Mesenchymal stem cell (in vitro differentiated cells and primary cell): ENCODE measurements around the gene C2orf72.

ENCODE experiments used
- DNase-seq: peaks from one replicate; pipeline ENCODE4 v3.0.0-alpha.2; 2013
- H2AFZ ChIP-seq: one replicate; pipeline ENCODE4 v1.6.1; 2013; ENCODE audit warnings: low read depth, mild to moderate bottlenecking, control low read depth, inconsistent platforms, low read length, moderate library complexity
- H2AK5ac ChIP-seq: 2 replicates; pipeline ENCODE4 v1.6.1; 2013; ENCODE audit warnings: low read length, moderate library complexity, mild to moderate bottlenecking, inconsistent platforms; ENCODE audit not compliant: severe bottlenecking
- H2BK120ac ChIP-seq: one replicate; pipeline ENCODE4 v1.6.1; 2013; ENCODE audit warnings: low read depth, mild to moderate bottlenecking, inconsistent platforms, low read length, moderate library complexity
- H2BK12ac ChIP-seq, 2 experiments: one replicate each; pipeline ENCODE4 v1.6.1; 2013; ENCODE audit warnings: inconsistent platforms in 2 of 2, low read length in 2 of 2, mild to moderate bottlenecking in 2 of 2, moderate library complexity in 2 of 2, control low read depth in 1 of 2
- H2BK15ac ChIP-seq: one replicate; pipeline ENCODE4 v1.6.1; 2013; ENCODE audit warnings: mild to moderate bottlenecking, low read depth, inconsistent platforms; ENCODE audit not compliant: poor library complexity, severe bottlenecking
- H2BK5ac ChIP-seq: 2 replicates; pipeline ENCODE4 v1.6.1; 2013; ENCODE audit warnings: low read depth, mild to moderate bottlenecking, low read length, control low read depth, inconsistent platforms; ENCODE audit not compliant: poor library complexity, severe bottlenecking
- H3K14ac ChIP-seq, 2 experiments: one replicate each; pipeline ENCODE4 v1.6.1; 2013; ENCODE audit warnings: inconsistent platforms in 2 of 2, low read length in 2 of 2, control low read depth in 1 of 2, mild to moderate bottlenecking in 1 of 2, moderate library complexity in 1 of 2
- H3K18ac ChIP-seq, 2 experiments: one replicate each; pipeline ENCODE4 v1.6.1; 2013; ENCODE audit warnings: inconsistent platforms in 2 of 2, low read length in 2 of 2, control low read depth in 1 of 2, low read depth in 1 of 2, mild to moderate bottlenecking in 1 of 2
- H3K23ac ChIP-seq, 2 experiments: one replicate each; pipeline ENCODE4 v1.6.1; 2013; ENCODE audit warnings: inconsistent platforms in 2 of 2, low read length in 2 of 2, mild to moderate bottlenecking in 2 of 2, moderate library complexity in 2 of 2, control low read depth in 1 of 2
- H3K27ac ChIP-seq: 2 replicates; pipeline ENCODE4 v1.5.1; 2013; ENCODE audit warnings: mild to moderate bottlenecking, moderate library complexity, low read length, control low read depth, inconsistent platforms; ENCODE audit not compliant: poor library complexity, severe bottlenecking
- H3K27me3 ChIP-seq, 2 experiments: 2 replicates each; pipeline versions ENCODE4 v1.6.1 to v1.7.0; 2013; ENCODE audit warnings: low read length in 2 of 2, mild to moderate bottlenecking in 2 of 2, moderate library complexity in 2 of 2, control low read depth in 1 of 2, inconsistent platforms in 1 of 2; ENCODE audit not compliant: control insufficient read depth in 1 of 2, insufficient read depth in 1 of 2
- H3K36me3 ChIP-seq, 2 experiments: 2 replicates each; pipeline versions ENCODE4 v1.6.1 to v1.7.0; 2013; ENCODE audit warnings: low read length in 2 of 2, control low read depth in 1 of 2, inconsistent platforms in 1 of 2, low read depth in 1 of 2, mild to moderate bottlenecking in 1 of 2; ENCODE audit not compliant: insufficient read depth in 2 of 2, control insufficient read depth in 1 of 2
- H3K4ac ChIP-seq, 2 experiments: one replicate each; pipeline ENCODE4 v1.6.1; 2013; ENCODE audit warnings: inconsistent platforms in 2 of 2, low read length in 2 of 2, mild to moderate bottlenecking in 2 of 2, moderate library complexity in 2 of 2, control low read depth in 1 of 2, low read depth in 1 of 2
- H3K4me1 ChIP-seq: 2 replicates; pipeline ENCODE4 v1.6.1; 2013; ENCODE audit warnings: low read depth, low read length, control low read depth; ENCODE audit not compliant: control insufficient read depth, insufficient read depth
- H3K4me2 ChIP-seq: 2 replicates; pipeline ENCODE4 v1.6.1; 2013; ENCODE audit warnings: low read length, mild to moderate bottlenecking, inconsistent platforms; ENCODE audit not compliant: poor library complexity, severe bottlenecking
- H3K4me3 ChIP-seq, 2 experiments: 2 replicates each; pipeline versions ENCODE4 v1.5.1 to v1.7.0; 2013; ENCODE audit warnings: low read length in 2 of 2, mild to moderate bottlenecking in 2 of 2, control low read depth in 1 of 2, low read depth in 1 of 2; ENCODE audit not compliant: insufficient read depth in 1 of 2
- H3K79me1 ChIP-seq: replicated peaks from 2 replicates; pipeline ENCODE4 v1.6.1; 2013; ENCODE audit warnings: mild to moderate bottlenecking, control low read depth, low read length, inconsistent platforms; ENCODE audit not compliant: poor library complexity, severe bottlenecking
- H3K9ac ChIP-seq: 2 replicates; pipeline ENCODE4 v1.7.0; 2013; ENCODE audit warnings: mild to moderate bottlenecking, low read length, moderate library complexity
- H3K9me3 ChIP-seq: 2 replicates; pipeline ENCODE4 v1.7.0; 2013; ENCODE audit warnings: mild to moderate bottlenecking, low read length; ENCODE audit not compliant: control insufficient read depth
- H4K8ac ChIP-seq: one replicate; pipeline ENCODE4 v1.6.1; 2013; ENCODE audit warnings: inconsistent platforms, mild to moderate bottlenecking, low read length, moderate library complexity
- H4K91ac ChIP-seq: one replicate; pipeline ENCODE4 v1.6.1; 2013; ENCODE audit warnings: mild to moderate bottlenecking, low read length, inconsistent platforms
- WGBS: methylation state at CpG from one replicate; pipeline ENCODE4 v1.1.7; 2013; ENCODE audit warnings: mixed read lengths; 5-methylcytosine and 5-hydroxymethylcytosine counted together

The C2orf72 gene

DNA sequence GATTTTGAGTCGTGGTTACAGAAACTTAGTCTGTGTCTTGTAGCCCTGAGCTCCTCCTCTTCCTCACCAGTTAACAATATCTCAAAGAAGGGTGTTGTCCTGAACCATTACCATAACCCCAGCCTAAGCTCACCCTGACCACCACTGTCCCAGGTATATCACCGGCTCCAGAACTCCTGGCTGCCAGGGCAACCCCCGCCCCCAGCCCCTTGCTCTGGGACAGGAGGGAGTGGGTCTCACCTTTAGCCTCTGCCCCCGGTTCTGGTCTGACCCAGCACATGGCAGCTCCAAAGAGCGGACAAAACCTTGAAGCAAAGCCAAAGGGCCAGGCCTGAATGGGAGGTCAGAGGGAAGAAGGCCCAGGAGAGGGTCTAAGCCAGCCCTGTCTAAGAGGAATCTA lies 13.8 kb downstream of the C2orf72 start:
- Histone ChIP-seq H3K23ac (no peak overlapping the region), H2BK12ac (peak overlapping the region in 1 of 2 experiments; percentile 31), H4K91ac (no peak overlapping the region), H4K8ac (no peak overlapping the region), H3K9me3 (no peaks in the 10 kb centered on the region), H2AFZ (no peak overlapping the region), H3K4me3 (no peak overlapping the region), H2BK120ac (no peak overlapping the region), H3K18ac (no peak overlapping the region), H3K36me3 (no peaks in the 10 kb centered on the region), H3K27ac (no peak overlapping the region), H3K27me3 (peaks cover 39 to 43% of the 10 kb centered on the region in 2 experiments), H3K14ac (no peak overlapping the region), H2BK5ac (no peak overlapping the region), H3K4me2 (no peak overlapping the region), H2AK5ac (no peak overlapping the region), H3K9ac (no peak overlapping the region), H3K79me1 (no peaks in the 10 kb centered on the region), H2BK15ac (no peak overlapping the region), H3K4me1 (peaks cover 6% of the 10 kb centered on the region), H3K4ac (no peak overlapping the region)
- WGBS, result 76% methylated on average over 5 of the region's 5 CpGs
- no peak for DNase-seq

DNA sequence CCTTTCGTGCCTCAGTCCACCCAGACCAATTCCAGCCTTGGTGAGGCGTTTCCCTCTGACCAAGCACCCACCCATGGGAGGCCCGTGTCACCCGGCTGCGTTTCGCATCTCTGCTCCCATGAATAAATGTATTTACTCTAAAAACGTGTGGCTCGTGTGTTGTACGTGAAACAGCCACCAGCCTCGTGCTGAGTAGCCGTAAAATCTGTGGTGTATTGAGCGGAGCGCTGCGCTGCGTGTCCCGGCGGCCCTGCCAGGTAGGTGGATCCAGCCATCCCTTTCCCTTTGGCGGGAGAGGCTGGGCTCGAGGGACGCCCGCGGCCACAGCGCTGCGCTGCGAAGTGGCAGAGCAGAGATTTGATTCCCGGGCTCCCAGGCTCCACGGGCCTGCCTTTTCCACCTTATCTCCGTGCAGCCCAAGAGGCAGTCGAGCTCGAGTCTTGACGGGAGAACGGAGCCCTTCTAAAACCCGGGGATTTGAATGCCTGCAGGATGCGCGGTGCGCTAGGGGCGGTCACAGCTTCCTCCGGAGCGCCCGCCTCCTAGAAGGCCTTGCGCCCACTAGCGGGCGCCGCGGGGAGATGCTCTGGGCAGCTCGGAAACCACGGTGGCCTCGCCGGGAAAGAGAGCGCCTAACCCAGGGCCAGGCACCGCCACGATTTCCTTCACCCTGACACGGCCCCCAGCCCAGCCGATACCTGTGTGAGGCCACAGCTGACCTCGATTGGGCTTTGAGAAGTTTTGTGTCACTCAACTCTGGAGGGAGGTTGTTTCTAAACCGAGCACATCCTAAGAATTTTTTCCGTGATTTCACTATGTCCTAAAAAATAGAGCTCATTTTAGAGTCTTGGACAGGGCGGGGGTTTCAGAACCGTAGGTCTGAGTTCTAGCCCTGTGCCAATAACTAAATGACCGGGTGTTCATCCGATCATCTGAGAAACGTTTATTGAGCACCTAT lies 15.4 kb downstream of the C2orf72 start:
- no peak overlapping the region for H2BK120ac ChIP-seq
- no peak overlapping the region for H4K91ac ChIP-seq
- no peaks in the 10 kb centered on the region for H3K36me3 ChIP-seq
- H2AK5ac ChIP-seq, result no peak overlapping the region
- H3K79me1 ChIP-seq, result no peaks in the 10 kb centered on the region
- no peak overlapping the region for H3K18ac ChIP-seq
- H3K4me1 ChIP-seq, result peaks cover 6% of the 10 kb centered on the region
- peak overlapping the region; percentile 39 to 83 for H3K4me3 ChIP-seq
- peak; percentile 80 for DNase-seq
- 16% methylated on average over 62 of the region's 62 CpGs for WGBS
- H3K27me3 ChIP-seq, result peaks cover 28 to 31% of the 10 kb centered on the region in 2 experiments
- H3K14ac ChIP-seq, result no peak overlapping the region
- H3K27ac ChIP-seq, result no peak overlapping the region
- H3K4me2 ChIP-seq, result peak overlapping the region; percentile 89
- no peak overlapping the region for H2BK5ac ChIP-seq
- peak overlapping the region; percentile 27 for H4K8ac ChIP-seq
- H3K4ac ChIP-seq, result no peak overlapping the region
- H2AFZ ChIP-seq, result peak overlapping the region; percentile 78
- H3K9me3 ChIP-seq, result no peaks in the 10 kb centered on the region
- no peak overlapping the region for H3K23ac ChIP-seq
- peak overlapping the region; percentile 84 for H3K9ac ChIP-seq
- peak overlapping the region; percentile 67 for H2BK15ac ChIP-seq
- no peak overlapping the region for H2BK12ac ChIP-seq

DNA sequence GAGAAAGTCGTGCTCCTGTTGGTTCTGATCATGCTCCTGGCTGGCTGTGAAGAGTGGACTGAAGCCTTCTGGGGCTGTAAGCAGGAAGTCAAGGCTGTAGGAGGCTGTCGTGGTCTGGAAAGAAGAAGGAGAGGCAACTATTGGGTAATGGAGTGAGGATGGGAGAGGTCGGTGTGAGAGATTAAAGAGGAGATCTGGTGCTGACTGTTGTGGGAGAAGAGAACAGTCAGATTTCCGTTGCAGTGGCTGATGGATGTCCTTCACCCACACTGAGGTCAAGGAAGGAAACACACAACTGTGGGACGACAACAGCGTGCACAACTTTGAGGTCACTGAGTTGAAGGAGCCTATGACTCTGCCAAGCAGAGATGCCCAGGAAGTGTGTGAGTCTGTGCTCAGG lies 16.5 kb downstream of the C2orf72 start:
- peaks cover 17 to 23% of the 10 kb centered on the region in 2 experiments for H3K27me3 ChIP-seq
- WGBS, result 80% methylated on average over 6 of the region's 6 CpGs

More for the DNA sequence above, 16.5 kb downstream of the C2orf72 start:
- Histone ChIP-seq H3K9ac (no peak overlapping the region), H4K91ac (no peak overlapping the region), H3K4me2 (no peak overlapping the region), H3K23ac (no peak overlapping the region), H3K4me3 (no peak overlapping the region), H2BK12ac (no peak overlapping the region), H2BK15ac (no peak overlapping the region), H3K4ac (no peak overlapping the region), H3K79me1 (no peaks in the 10 kb centered on the region), H3K4me1 (peaks cover 6% of the 10 kb centered on the region), H2BK5ac (no peak overlapping the region), H4K8ac (no peak overlapping the region), H3K9me3 (no peaks in the 10 kb centered on the region), H3K14ac (no peak overlapping the region), H2AFZ (no peak overlapping the region), H3K27ac (no peak overlapping the region), H2AK5ac (no peak overlapping the region), H3K18ac (no peak overlapping the region), H2BK120ac (no peak overlapping the region), H3K36me3 (no peaks in the 10 kb centered on the region)
- no peak for DNase-seq
